Measurements from ENCODE around the gene GALNT7.

Gene GALNT7

DNA sequence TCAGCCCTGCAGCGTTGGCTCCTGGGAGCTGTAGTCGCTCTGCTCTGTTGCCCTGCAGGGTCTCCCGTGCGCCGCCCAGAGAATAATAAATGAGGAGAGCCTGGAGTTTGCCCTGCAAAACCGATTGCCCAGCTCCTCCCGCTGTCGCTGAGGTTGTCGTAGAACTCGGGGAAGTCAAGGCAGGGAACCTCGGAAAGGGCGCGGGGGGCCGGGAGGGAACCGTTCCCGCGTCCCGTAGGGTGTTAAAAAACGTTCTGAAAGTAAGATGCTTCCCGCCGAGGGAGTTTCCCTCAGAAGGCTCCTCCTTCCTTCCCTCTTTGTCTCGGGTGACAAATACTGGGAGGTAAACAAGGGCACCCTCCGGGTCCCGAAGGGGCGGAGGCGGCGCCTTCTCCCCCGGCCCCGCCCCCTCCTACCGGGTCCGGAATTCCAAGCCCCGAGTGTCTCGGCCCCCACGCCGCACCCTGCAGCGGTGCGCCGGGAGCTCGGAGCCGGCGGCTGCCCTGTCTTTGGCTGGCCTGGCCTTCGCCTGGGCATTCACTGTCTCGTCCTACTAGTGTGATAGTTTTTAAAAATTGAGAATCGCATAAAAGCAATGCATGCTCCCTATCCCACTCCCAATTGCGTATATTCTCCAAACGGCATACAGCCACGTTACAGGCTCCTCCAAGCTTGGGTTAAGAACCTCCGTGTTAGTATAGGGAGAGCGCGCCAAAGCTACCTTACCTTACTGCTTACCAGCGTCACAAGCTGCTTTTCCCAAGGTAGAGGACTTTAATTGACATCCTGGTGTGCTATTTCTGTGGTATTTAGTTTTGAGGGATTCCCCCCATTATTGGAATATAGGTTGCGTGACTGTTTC, 166.5 kb downstream of the GALNT7 start:
- H3K27ac Mint-ChIP-seq: peak overlapping the region; percentile 99
- H3K4me3 Mint-ChIP-seq: peak overlapping the region; percentile 97
- peaks cover 36% of the 10 kb centered on the region for H3K36me3 Mint-ChIP-seq (ENCODE audit: low read depth)
- H3K27me3 Mint-ChIP-seq (ENCODE audit: low read depth): peaks cover under 1% of the 10 kb centered on the region
- H3K4me1 Mint-ChIP-seq (ENCODE audit: low read depth): peaks cover 37% of the 10 kb centered on the region
- H3K9me3 Mint-ChIP-seq: no peaks in the 10 kb centered on the region
- DNase-seq (ENCODE audit: low spot score): peak; percentile 70

DNA sequence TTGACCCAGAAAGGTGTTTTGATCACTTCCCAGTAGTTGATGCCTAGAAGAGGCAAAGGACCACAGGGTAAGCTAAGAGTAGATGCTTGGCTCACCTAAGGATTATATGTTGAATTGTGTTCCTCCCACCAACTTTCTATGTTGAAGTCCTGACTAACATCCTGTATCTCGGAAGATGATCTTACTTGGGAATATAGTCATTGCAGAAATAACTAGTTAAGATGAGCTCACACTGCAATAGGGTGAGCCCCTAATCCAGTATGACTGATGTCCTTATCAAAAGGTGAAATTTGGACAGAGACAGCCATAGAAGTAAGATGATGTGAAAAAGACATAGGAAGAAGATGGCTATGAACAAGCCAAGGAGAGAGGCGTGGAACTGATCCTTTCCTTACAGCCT, 168.9 kb downstream of the GALNT7 start:
- Mint-ChIP-seq H3K36me3 (ENCODE audit: low read depth) (peaks cover 18% of the 10 kb centered on the region), H3K4me1 (ENCODE audit: low read depth) (peaks cover 24% of the 10 kb centered on the region), H3K27ac (no peak overlapping the region), H3K4me3 (no peak overlapping the region), H3K27me3 (ENCODE audit: low read depth) (peaks cover 5% of the 10 kb centered on the region), H3K9me3 (no peaks in the 10 kb centered on the region)
- DNase-seq (ENCODE audit: low spot score): no peak

DNA sequence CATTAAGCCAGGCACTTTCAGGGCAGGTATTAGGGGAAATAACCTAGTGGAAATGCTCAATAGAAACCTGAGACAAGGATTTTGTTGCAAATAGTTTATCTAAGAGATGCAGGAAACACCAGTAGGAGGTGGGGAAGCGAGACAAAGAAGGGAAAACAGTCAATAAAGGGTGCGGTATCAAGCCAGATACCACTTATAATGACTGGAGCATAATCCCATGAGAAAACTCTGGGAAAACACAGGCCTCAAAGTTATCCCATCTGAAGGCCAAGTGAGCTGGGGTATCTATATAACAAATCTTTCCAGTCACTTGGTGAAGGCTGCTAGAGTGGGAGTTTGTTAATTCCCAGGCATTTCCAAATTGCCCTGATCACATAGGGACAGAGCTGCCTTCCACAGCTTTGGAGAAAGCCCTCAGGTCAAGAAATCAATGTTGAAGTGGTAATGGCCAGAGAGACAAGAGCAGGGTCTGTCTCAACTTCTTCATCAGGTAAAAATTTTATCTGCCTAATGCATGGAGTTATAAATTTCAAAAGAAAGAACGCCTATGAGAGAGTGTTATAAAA, 175.3 kb downstream of the GALNT7 start:
- no peaks in the 10 kb centered on the region for H3K36me3 Mint-ChIP-seq (ENCODE audit: low read depth)
- H3K27ac Mint-ChIP-seq: no peak overlapping the region
- DNase-seq (ENCODE audit: low spot score): no peak
- no peak overlapping the region for H3K4me3 Mint-ChIP-seq
- peaks cover 20% of the 10 kb centered on the region for H3K27me3 Mint-ChIP-seq (ENCODE audit: low read depth)
- H3K9me3 Mint-ChIP-seq: no peaks in the 10 kb centered on the region
- peaks cover 10% of the 10 kb centered on the region for H3K4me1 Mint-ChIP-seq (ENCODE audit: low read depth)

DNA sequence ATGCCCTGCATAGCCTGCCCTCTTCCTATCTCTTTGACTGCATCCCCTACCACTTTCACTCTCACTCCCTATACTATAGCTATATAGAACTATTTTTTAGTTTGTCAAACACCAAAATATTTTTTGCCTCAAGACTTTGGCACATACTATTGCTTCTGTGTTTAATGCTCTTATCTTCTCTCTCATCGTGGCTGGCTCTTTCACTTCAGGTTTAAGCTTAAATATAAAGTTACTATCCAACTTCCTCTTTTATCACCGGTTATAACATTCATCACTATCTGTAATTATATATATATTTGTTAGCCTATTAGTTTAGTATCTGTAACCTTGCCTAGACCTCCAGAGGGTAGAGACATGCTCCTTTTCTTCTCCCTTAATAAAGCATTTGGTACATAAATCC, 177.0 kb downstream of the GALNT7 start:
- Mint-ChIP-seq H3K27me3 (ENCODE audit: low read depth) (peaks cover 23% of the 10 kb centered on the region), H3K4me1 (ENCODE audit: low read depth) (peaks cover 8% of the 10 kb centered on the region), H3K27ac (no peak overlapping the region), H3K36me3 (ENCODE audit: low read depth) (peaks cover 4% of the 10 kb centered on the region), H3K9me3 (no peaks in the 10 kb centered on the region), H3K4me3 (no peak overlapping the region)
- DNase-seq (ENCODE audit: low spot score): no peak

DNA sequence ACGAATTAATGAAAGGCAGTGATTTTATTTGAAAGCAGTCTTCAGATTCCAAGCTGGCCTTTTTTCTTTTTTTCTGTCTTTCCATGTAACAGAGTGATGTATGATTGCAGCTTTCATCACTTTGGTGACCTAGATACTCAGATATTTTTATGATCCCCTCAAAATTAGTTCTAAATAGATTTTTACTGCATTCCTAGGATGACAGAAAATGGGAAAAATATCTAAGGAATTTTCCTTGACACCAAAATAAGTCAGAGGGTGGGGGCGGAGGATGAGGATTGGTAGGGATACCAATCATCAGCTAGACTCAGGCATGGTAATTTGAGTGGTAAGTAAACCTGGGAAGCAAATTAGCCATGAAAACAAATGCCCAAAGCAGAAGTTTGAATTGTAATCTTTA, 177.5 kb downstream of the GALNT7 start:
- no peak overlapping the region for H3K27ac Mint-ChIP-seq
- no peak overlapping the region for H3K4me3 Mint-ChIP-seq
- DNase-seq (ENCODE audit: low spot score): no peak
- peaks cover 22% of the 10 kb centered on the region for H3K27me3 Mint-ChIP-seq (ENCODE audit: low read depth)
- H3K4me1 Mint-ChIP-seq (ENCODE audit: low read depth): peaks cover 8% of the 10 kb centered on the region
- no peaks in the 10 kb centered on the region for H3K9me3 Mint-ChIP-seq
- peaks cover 5% of the 10 kb centered on the region for H3K36me3 Mint-ChIP-seq (ENCODE audit: low read depth)

DNA sequence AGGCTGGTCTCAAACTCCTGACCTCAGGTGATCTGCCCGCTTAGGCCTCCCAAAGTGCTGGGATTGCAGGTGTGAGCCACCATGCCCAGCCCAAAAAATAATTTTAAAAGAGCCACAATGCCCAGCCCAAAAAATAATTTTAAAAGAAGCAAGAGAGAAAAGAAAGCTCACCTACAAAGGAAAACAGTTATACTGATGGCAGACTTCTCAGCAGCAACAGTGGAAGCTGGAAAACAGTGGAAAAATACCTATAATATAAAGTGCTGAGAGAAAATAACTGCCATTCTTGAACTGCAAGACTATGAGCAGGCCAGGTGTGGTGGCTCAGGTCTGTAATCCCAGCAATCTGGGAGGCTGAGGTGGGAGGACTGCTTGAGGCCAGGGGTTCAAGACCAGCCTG, 178.9 kb downstream of the GALNT7 start:
- Mint-ChIP-seq H3K4me3 (no peak overlapping the region), H3K36me3 (ENCODE audit: low read depth) (peaks cover 5% of the 10 kb centered on the region), H3K4me1 (ENCODE audit: low read depth) (peaks cover 8% of the 10 kb centered on the region), H3K27me3 (ENCODE audit: low read depth) (peaks cover 24% of the 10 kb centered on the region), H3K9me3 (no peaks in the 10 kb centered on the region), H3K27ac (no peak overlapping the region)
- no peak for DNase-seq (ENCODE audit: low spot score)

DNA sequence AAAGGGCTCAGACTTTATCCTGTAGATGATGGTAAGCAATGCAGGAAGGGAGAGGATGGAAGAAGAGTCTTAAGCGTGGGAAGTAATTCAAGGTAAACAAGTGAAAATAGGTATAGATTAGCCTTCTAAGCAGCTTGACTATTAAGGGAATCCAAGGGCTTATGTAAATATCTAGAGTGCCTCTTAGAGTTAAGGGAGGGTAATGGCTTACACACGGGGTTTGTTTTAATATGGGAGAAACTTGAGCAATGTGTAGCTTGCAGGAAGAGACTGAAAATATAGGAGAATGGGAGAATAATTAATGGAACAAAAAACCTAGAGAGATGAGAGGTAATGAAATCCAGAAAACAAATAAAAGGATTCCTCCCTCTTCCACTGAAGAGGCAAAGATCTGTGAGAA, 189.3 kb downstream of the GALNT7 start:
- no peak overlapping the region for H3K4me3 Mint-ChIP-seq
- peaks cover 5% of the 10 kb centered on the region for H3K4me1 Mint-ChIP-seq (ENCODE audit: low read depth)
- DNase-seq (ENCODE audit: low spot score): no peak
- no peaks in the 10 kb centered on the region for H3K36me3 Mint-ChIP-seq (ENCODE audit: low read depth)
- H3K27ac Mint-ChIP-seq: no peak overlapping the region
- no peaks in the 10 kb centered on the region for H3K9me3 Mint-ChIP-seq
- H3K27me3 Mint-ChIP-seq (ENCODE audit: low read depth): peaks cover 13% of the 10 kb centered on the region

DNA sequence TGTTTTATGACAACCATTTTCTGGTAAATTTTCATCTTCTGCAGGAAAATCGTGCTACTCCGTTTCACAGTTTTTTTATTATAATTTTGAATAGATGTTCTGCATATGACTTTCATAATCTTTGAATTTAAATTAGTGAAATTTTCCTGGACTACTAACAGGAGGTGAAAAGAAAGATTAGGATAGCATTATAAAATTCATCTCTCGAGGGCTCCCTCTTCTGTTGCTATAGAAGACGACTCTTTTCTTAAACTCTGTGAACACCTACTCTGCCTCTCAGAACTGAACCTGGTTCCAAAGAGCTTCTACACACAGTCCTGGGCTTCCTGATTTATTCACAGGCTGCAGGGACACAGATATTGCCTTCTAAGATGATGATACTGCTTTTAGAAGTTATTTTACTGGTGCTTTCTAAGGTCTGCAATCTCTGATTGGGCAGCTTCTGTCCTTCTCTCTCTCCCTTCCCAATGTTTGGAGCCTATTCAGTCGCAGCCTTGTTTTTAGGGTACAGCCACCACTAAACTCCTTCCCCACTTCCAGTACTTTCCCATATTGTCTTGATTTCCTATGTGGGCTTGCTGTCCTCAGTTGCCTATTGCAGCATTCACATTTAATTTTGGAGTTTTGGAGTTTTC, 192.1 kb downstream of the GALNT7 start:
- H3K36me3 Mint-ChIP-seq (ENCODE audit: low read depth): peaks cover 10% of the 10 kb centered on the region
- peaks cover 2% of the 10 kb centered on the region for H3K27me3 Mint-ChIP-seq (ENCODE audit: low read depth)
- no peaks in the 10 kb centered on the region for H3K9me3 Mint-ChIP-seq
- peaks cover 14% of the 10 kb centered on the region for H3K4me1 Mint-ChIP-seq (ENCODE audit: low read depth)
- H3K27ac Mint-ChIP-seq: no peak overlapping the region
- H3K4me3 Mint-ChIP-seq: no peak overlapping the region
- DNase-seq (ENCODE audit: low spot score): no peak

DNA sequence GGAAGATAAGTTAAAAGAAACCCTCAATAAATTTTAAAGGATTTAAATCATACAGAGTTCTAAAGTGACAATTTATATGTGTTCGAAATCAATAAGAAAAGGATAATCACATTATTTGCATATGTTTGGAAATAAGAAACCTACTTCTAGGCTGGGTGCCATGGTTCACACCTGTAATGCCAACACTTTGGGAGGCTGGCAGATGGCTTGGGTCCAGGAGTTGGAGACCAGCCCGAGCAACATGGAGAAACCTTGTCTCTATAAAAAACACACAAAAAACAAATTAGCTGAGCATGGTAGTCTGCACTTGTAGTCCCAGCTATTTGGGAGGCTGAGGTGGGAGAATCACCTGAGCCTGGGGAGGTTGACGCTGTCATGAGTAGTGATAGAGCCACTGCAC, 194.1 kb downstream of the GALNT7 start:
- peaks cover 28% of the 10 kb centered on the region for H3K4me1 Mint-ChIP-seq (ENCODE audit: low read depth)

DNA sequence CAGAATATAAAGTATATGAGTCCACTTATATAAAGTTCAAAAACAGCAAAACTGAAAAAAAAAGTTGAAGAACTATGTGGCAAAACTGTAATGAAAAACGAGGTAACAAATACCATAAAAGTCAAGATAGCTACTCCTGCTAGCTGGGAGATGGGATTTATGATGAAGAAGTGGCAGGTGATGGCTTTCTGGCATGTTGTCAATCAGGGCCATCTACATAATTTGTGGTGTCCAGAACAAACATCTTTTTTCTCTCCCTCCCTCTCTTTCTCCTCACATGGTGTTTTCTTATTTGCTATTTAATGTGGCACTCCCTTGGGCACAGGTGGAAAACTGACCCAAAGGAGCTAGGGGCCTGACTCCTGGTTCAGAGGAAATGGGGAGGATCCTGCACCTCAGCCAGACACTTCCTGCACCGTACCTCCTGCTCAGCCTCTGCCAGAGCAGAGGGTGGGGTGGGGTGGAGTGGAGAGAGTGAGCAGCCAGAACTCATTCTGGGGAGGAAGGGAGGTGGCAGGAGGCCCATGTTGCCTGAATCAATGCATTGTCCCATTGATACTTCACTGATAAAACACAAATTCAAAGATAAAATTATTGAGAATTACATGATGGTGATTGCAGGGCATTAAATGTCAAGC, 196.9 kb downstream of the GALNT7 start:
- no peaks in the 10 kb centered on the region for H3K9me3 Mint-ChIP-seq
- peaks cover 14% of the 10 kb centered on the region for H3K36me3 Mint-ChIP-seq (ENCODE audit: low read depth)
- peaks cover 35% of the 10 kb centered on the region for H3K4me1 Mint-ChIP-seq (ENCODE audit: low read depth)
- H3K27me3 Mint-ChIP-seq (ENCODE audit: low read depth): no peaks in the 10 kb centered on the region
- DNase-seq (ENCODE audit: low spot score): no peak
- H3K4me3 Mint-ChIP-seq: peak overlapping the region; percentile 63
- H3K27ac Mint-ChIP-seq: peak overlapping the region; percentile 68

More for the DNA sequence above, 194.1 kb downstream of the GALNT7 start:
- H3K27ac Mint-ChIP-seq: no peak overlapping the region
- H3K36me3 Mint-ChIP-seq (ENCODE audit: low read depth): peaks cover 13% of the 10 kb centered on the region
- DNase-seq (ENCODE audit: low spot score): no peak
- H3K9me3 Mint-ChIP-seq: no peaks in the 10 kb centered on the region
- H3K27me3 Mint-ChIP-seq (ENCODE audit: low read depth): peaks cover 2% of the 10 kb centered on the region
- H3K4me3 Mint-ChIP-seq: no peak overlapping the region

DNA sequence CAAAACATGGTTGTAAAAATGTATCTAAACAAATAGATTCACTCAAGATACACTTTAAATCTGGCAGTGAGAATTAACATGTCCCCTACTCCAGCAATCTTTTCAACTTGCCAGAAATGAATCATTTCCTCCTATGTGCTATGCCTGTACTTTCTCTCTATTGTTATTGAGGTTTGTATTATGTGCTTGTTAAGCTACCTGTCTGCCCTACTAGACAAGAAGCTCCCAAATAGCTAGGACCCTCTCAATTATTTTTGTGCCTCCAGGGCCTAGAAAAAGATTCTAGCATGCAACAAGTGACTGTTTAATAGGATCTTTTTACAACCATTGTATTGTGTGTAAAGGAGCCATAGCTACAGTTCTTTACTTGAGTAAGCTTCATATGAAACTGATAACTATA, 198.7 kb downstream of the GALNT7 start:
- DNase-seq (ENCODE audit: low spot score): peak; percentile 11
- Mint-ChIP-seq H3K27ac (peak overlapping the region; percentile 77), H3K27me3 (ENCODE audit: low read depth) (no peaks in the 10 kb centered on the region), H3K9me3 (no peaks in the 10 kb centered on the region), H3K36me3 (ENCODE audit: low read depth) (peaks cover 18% of the 10 kb centered on the region), H3K4me3 (peak overlapping the region; percentile 63), H3K4me1 (ENCODE audit: low read depth) (peaks cover 33% of the 10 kb centered on the region)

DNA sequence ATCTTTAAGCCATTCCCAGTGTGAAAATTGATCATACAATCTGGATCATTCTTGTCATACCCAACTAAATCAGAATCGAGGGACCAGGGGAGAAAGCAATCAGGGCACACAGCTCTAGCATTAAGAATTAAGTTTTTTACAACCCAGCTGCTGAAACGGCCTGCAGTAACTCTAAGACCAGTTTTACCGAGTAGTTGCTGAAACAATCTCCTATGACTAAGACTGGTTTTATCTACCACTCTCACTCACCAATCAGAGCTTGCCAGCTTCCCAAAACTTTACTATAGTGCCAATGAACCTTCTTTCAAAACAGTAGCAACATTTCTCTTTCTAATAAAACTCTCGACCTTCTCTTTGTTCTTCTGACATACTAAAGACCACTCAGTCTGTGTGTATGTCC, 199.3 kb downstream of the GALNT7 start:
- Mint-ChIP-seq H3K4me1 (ENCODE audit: low read depth) (peaks cover 34% of the 10 kb centered on the region), H3K27me3 (ENCODE audit: low read depth) (no peaks in the 10 kb centered on the region), H3K36me3 (ENCODE audit: low read depth) (peaks cover 18% of the 10 kb centered on the region), H3K27ac (peak overlapping the region; percentile 77), H3K9me3 (no peaks in the 10 kb centered on the region), H3K4me3 (peak overlapping the region; percentile 80)
- no peak for DNase-seq (ENCODE audit: low spot score)

DNA sequence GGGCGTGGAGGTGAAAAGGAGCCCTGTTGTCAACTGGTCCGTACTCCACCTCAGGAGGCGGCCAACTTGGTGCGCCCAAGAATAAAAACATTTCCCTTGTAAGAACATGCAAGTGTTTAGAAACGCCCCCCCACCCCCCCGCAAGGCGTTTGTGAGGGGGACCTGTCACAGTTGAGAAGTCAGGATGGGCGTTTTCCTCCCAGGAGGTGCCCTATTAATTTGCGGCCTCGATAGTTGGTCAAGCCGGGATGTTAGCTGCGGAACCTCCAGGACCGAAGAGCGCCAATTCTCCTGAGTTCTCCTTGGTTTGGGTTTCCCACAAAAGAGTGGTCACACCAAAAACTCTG, 201.5 kb downstream of the GALNT7 start:
- peaks cover 18% of the 10 kb centered on the region for H3K36me3 Mint-ChIP-seq (ENCODE audit: low read depth)
- DNase-seq (ENCODE audit: low spot score): peak; percentile 20
- no peaks in the 10 kb centered on the region for H3K27me3 Mint-ChIP-seq (ENCODE audit: low read depth)
- peak overlapping the region; percentile 92 for H3K27ac Mint-ChIP-seq
- peak overlapping the region; percentile 99 for H3K4me3 Mint-ChIP-seq
- H3K9me3 Mint-ChIP-seq: no peaks in the 10 kb centered on the region
- H3K4me1 Mint-ChIP-seq (ENCODE audit: low read depth): peaks cover 38% of the 10 kb centered on the region
